ENCODE measurements around the gene FARP1.

DNA sequence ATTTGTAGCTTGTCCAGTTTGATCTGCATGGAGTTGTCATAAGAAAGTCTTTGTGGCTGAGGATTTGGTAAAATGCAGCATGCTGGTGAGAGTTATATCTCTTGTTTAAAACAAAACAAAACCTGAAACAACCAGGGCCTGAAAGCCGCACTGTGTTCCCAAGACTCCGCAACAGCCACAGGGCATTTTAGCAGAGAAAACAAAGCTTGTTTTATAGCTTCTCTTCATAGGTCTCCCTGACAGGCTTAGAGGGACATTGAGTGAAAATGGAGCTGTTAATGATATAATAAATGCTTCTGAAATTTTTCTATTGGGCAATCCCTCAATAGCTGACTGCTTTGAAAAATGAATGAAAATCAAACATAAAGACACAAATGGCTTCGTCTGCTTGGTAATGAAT lies 182.8 kb downstream of the FARP1 start:
- TF ChIP-seq, protein P1, sequence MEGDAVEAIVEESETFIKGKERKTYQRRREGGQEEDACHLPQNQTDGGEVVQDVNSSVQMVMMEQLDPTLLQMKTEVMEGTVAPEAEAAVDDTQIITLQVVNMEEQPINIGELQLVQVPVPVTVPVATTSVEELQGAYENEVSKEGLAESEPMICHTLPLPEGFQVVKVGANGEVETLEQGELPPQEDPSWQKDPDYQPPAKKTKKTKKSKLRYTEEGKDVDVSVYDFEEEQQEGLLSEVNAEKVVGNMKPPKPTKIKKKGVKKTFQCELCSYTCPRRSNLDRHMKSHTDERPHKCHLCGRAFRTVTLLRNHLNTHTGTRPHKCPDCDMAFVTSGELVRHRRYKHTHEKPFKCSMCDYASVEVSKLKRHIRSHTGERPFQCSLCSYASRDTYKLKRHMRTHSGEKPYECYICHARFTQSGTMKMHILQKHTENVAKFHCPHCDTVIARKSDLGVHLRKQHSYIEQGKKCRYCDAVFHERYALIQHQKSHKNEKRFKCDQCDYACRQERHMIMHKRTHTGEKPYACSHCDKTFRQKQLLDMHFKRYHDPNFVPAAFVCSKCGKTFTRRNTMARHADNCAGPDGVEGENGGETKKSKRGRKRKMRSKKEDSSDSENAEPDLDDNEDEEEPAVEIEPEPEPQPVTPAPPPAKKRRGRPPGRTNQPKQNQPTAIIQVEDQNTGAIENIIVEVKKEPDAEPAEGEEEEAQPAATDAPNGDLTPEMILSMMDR (IDR thresholded peaks at IDR 0.05) = no peak
- TF ChIP-seq POLR2A (IDR thresholded peaks at IDR 0.05) = no peak
- no peak for TF ChIP-seq POLR2AphosphoS5 (IDR thresholded peaks at IDR 0.05)
- TF ChIP-seq EP300 (IDR thresholded peaks at IDR 0.05) = no peak

Data from suprapubic skin (tissue), 4 donors.